OCI-LY1 (cell line): ENCODE results near the gene INTS15.

Experiments
- CTCF ChIP-seq: fragments of 200-600 bp; sonication (generic), shearing (Covaris generic); IDR thresholded peaks from 2 replicates; pipeline ENCODE4 v1.5.1; 2017; ENCODE audit warnings: mild to moderate bottlenecking, antibody characterized with exemption, low read length, moderate library complexity, mixed read lengths
- EZH2 ChIP-seq: fragments of 200-600 bp; sonication (generic), shearing (Covaris generic); IDR thresholded peaks from 2 replicates; pipeline ENCODE4 v1.8.0; 2017; ENCODE audit warnings: borderline replicate concordance, mixed run types, mild to moderate bottlenecking, antibody characterized with exemption, low read length, moderate library complexity, mixed read lengths

GRCh38 chr7:6642239-6642839 is 52.5 kb downstream of the INTS15 start:
- TF ChIP-seq CTCF (no peak), EZH2 (no peak)
